ENCODE results near the gene GJD3.

GRCh38 chr17:40345994-40346764 is 18.4 kb downstream of the GJD3 start:
- TF ChIP-seq CTCF (IDR thresholded peaks at IDR 0.05), result no peak
- no peak for TF ChIP-seq EP300 (IDR thresholded peaks at IDR 0.05)
- no peak for TF ChIP-seq POLR2A (IDR thresholded peaks at IDR 0.05)
